Gastrocnemius medialis (tissue), 4 donors: ENCODE data around the gene AJUBA. TPM values are rescaled to one million over a fixed set of nuclear protein-coding genes. Genes with fewer than 3 reads are reported as not detected.

ENCODE experiments used
- ATAC-seq, 2 donors: fragments of 150-250 bp; one replicate each; pipeline ENCODE4 v1.9.1; 2016
- DNase-seq, 2 donors: peaks; one replicate each; pipeline ENCODE4 v3.0.0-alpha.2; 2019
- H3K27ac ChIP-seq, 4 donors: fragments of 200-600 bp; sonication (generic); 1 replicate in 1 of 4; 2 replicates in 3 of 4; pipeline ENCODE4 v1.5.1; 2016 to 2018; ENCODE audit warnings: mild to moderate bottlenecking in 2 of 4, moderate library complexity in 1 of 4
- H3K27me3 ChIP-seq, 3 donors: fragments of 200-600 bp; sonication (generic) in 2 of 3; 1 replicate in 1 of 3; 2 replicates in 2 of 3; pipeline versions ENCODE4 v1.5.1 to v1.6.0; 2016 to 2019; ENCODE audit warnings: mild to moderate bottlenecking in 1 of 3, moderate library complexity in 1 of 3
- H3K36me3 ChIP-seq, 2 donors: fragments of 200-600 bp; sonication (generic) in 1 of 2; one replicate each; pipeline ENCODE4 v1.5.1; 2017 to 2018
- H3K4me1 ChIP-seq, 2 donors: fragments of 200-600 bp; sonication (generic) in 1 of 2; one replicate each; pipeline ENCODE4 v1.5.1; 2016 to 2017; ENCODE audit warnings: mild to moderate bottlenecking in 2 of 2
- H3K4me3 ChIP-seq, 4 donors: fragments of 200-600 bp; sonication (generic) in 3 of 4; 1 replicate in 1 of 4; 2 replicates in 3 of 4; pipeline ENCODE4 v1.5.1; 2016 to 2019; ENCODE audit warnings: mild to moderate bottlenecking in 2 of 4
- H3K9me3 ChIP-seq, 3 donors: fragments of 200-600 bp; sonication (generic) in 2 of 3; 1 replicate in 1 of 3; 2 replicates in 2 of 3; pipeline ENCODE4 v1.5.1; 2016 to 2019
- CTCF ChIP-seq, 5 experiments: fragments of 450-650 bp in 3 of 5; fragments of 200-600 bp in 2 of 5; sonication (generic) in 2 of 5; IDR thresholded peaks in 4 of 5; conservative IDR thresholded peaks in 1 of 5; 1 replicate in 4 of 5; 2 replicates in 1 of 5; pipeline ENCODE4 v1.5.1; 2016 to 2019; ENCODE audit warnings: antibody characterized with exemption in 5 of 5, mild to moderate bottlenecking in 3 of 5, moderate library complexity in 3 of 5
- POLR2A ChIP-seq, 2 donors: fragments of 450-650 bp; IDR thresholded peaks; one replicate each; pipeline ENCODE4 v1.6.1; 2017; ENCODE audit warnings: antibody characterized with exemption in 2 of 2, mild to moderate bottlenecking in 2 of 2, moderate library complexity in 2 of 2
- in situ Hi-C, 4 donors: fragments of 200-750 bp; cut with MboI; loops; one replicate each; pipeline versions ENCODE4 v1.15.0 to v1.8.0; 2017; ENCODE audit warnings: low sequenced_read_pairs in 4 of 4
- intact Hi-C: fragments of 100-400 bp; cut with DNase I; formaldehyde crosslinking; loops from one replicate; pipeline ENCODE4 v1.15.1; 2023; ENCODE audit warnings: low total_unique reads
- total RNA-seq, 4 donors: library from RNA; depleted of rRNA; stranded (reverse); fragments of >200 nt; gene quantifications; one replicate each; pipeline versions ENCODE4 v1.1.0 to v1.2.3, GENCODE V29; 2016

The AJUBA gene
- total RNA-seq, 4 donors from 2014 or later, result 0.46 to 5.0 (median 1.9) TPM

GRCh38 chr14:22996768-22997654, 14.7 kb upstream of the AJUBA start:
- H3K4me1 ChIP-seq, result no peaks in the 10 kb centered on the region
- H3K36me3 ChIP-seq, result no peaks in the 10 kb centered on the region
- TF ChIP-seq POLR2A (IDR thresholded peaks at IDR 0.05) (no peak), CTCF (IDR thresholded peaks at IDR 0.05 in 4 of 5, conservative IDR thresholded peaks at IDR 0.05 in 1 of 5) (no peak)
- DNase-seq (no peak), ATAC-seq (no peak)
- no peaks in the 10 kb centered on the region for H3K27me3 ChIP-seq
- no peak overlapping the region for H3K27ac ChIP-seq
- H3K4me3 ChIP-seq, result no peak overlapping the region
- in situ Hi-C loops (no loop called here), intact Hi-C loops (no loop called here)
- no peaks in the 10 kb centered on the region for H3K9me3 ChIP-seq

DNA sequence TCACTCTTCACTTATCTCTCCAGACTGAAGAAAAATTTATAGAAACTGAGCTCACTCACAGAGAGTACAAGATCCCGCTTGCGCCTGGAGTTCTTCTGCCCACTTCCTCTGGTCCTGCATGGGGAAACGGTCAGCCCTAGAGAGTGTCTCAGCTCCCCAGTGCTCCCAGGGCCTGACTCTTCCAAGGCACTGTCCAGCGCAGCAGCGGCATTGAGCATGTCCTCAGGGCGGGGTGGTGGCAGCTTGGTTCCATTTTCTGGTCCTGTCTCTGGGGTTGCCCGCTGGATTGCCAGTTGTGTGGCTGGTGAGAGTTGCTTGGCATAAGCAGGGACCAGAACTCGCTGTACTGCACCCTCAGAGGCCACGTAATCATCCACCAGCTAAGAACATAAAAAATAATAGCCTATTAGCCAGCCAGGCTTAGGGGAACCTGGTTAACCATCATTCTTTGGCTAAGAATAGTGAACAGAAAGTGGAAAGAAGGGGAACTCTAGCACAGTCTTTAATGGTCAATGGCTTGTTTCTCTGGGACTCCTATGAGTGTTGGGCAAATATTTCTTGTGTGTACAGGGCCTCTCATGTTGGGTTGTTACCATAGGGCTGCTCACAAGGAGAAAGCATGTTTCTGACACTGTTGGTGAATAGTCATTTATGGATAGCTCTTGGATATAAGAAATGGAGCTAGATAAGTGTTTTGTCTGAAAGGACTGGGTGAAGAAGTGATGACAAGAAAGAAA, 13.7 kb upstream of the AJUBA start:
- intact Hi-C loops, result no loop called here
- no peak for TF ChIP-seq CTCF (IDR thresholded peaks at IDR 0.05 in 4 of 5, conservative IDR thresholded peaks at IDR 0.05 in 1 of 5)
- TF ChIP-seq POLR2A (IDR thresholded peaks at IDR 0.05), result no peak
- H3K27ac ChIP-seq, result no peak overlapping the region
- no peaks in the 10 kb centered on the region for H3K27me3 ChIP-seq
- no peak for DNase-seq
- in situ Hi-C loops, result no loop called here
- no peak overlapping the region for H3K4me3 ChIP-seq
- no peaks in the 10 kb centered on the region for H3K36me3 ChIP-seq
- no peak for ATAC-seq
- no peaks in the 10 kb centered on the region for H3K9me3 ChIP-seq
- no peaks in the 10 kb centered on the region for H3K4me1 ChIP-seq

- TF ChIP-seq POLR2A (IDR thresholded peaks at IDR 0.05), result no peak
- TF ChIP-seq CTCF (IDR thresholded peaks at IDR 0.05 in 4 of 5, conservative IDR thresholded peaks at IDR 0.05 in 1 of 5), result peak in 2 of 5 experiments; percentile 47 to 50
- in situ Hi-C loops, result loop anchor here in 3 of 4 donors (5.0 kb wide), 2 partner anchors 57 to 67 kb away; no protein-coding TSS in a partner anchor
- DNase-seq, result no peak
- no peak for ATAC-seq
- no peaks in the 10 kb centered on the region for H3K4me1 ChIP-seq
- H3K27ac ChIP-seq, result no peak overlapping the region
- peaks cover 0 to 3% of the 10 kb centered on the region in 2 donors for H3K36me3 ChIP-seq
- H3K9me3 ChIP-seq, result no peaks in the 10 kb centered on the region
- no peak overlapping the region for H3K4me3 ChIP-seq
- no peaks in the 10 kb centered on the region for H3K27me3 ChIP-seq
- intact Hi-C loops, result no loop called here
These were observed 12.5 kb upstream of the AJUBA start for GRCh38 chr14:22994762-22995275.

GRCh38 chr14:22993517-22993916, 11.2 kb upstream of the AJUBA start:
- in situ Hi-C loops, result loop anchor here in 3 of 4 donors (5.0 kb wide), 2 partner anchors 59 to 69 kb away; no protein-coding TSS in a partner anchor
- Histone ChIP-seq H3K4me3 (no peak overlapping the region), H3K9me3 (no peaks in the 10 kb centered on the region), H3K27me3 (no peaks in the 10 kb centered on the region), H3K4me1 (no peaks in the 10 kb centered on the region), H3K27ac (no peak overlapping the region), H3K36me3 (peaks cover 0 to 14% of the 10 kb centered on the region in 2 donors)
- DNase-seq (no peak), ATAC-seq (no peak)
- TF ChIP-seq POLR2A (IDR thresholded peaks at IDR 0.05) (no peak), CTCF (IDR thresholded peaks at IDR 0.05 in 4 of 5, conservative IDR thresholded peaks at IDR 0.05 in 1 of 5) (no peak)
- intact Hi-C loops, result no loop called here
